ENCODE measurements around the gene VAMP7. TPM values are rescaled to one million over a fixed set of nuclear protein-coding genes. Genes with fewer than 3 reads are reported as not detected.
"Not testable (repeated sequence)": the region's sequence is repeated elsewhere in the genome, so short reads cannot be mapped to it uniquely, and the experiment has no call there.

The VAMP7 gene
- total RNA-seq, 1 experiment from 2014 or later, result 49.6 TPM

- in situ Hi-C loops (cut with HindIII; ENCODE audit: low sequenced_read_pairs), result no loop called here
- no peak for DNase-seq (ENCODE audit: low spot score)
These were observed 15.4 kb downstream of the VAMP7 start for GRCh38 chrX:155896512-155896911.

- in situ Hi-C loops (cut with HindIII; ENCODE audit: low sequenced_read_pairs), result no loop called here
- no peak for DNase-seq (ENCODE audit: low spot score)
These were observed 18.2 kb downstream of the VAMP7 start for GRCh38 chrX:155899366-155899765.

- in situ Hi-C loops (cut with HindIII; ENCODE audit: low sequenced_read_pairs), result no loop called here
- DNase-seq (ENCODE audit: low spot score), result no peak
These were observed 19.6 kb downstream of the VAMP7 start for GRCh38 chrX:155900765-155901164.

GRCh38 chrX:155907661-155908060 is 26.5 kb downstream of the VAMP7 start:
- DNase-seq (ENCODE audit: low spot score); in situ Hi-C loops (cut with HindIII; ENCODE audit: low sequenced_read_pairs): not testable (repeated sequence)

GRCh38 chrX:155923200-155923599 is 42.1 kb downstream of the VAMP7 start:
- in situ Hi-C loops (cut with HindIII; ENCODE audit: low sequenced_read_pairs), result no loop called here
- DNase-seq (ENCODE audit: low spot score), result no peak

- DNase-seq (ENCODE audit: low spot score); in situ Hi-C loops (cut with HindIII; ENCODE audit: low sequenced_read_pairs): not testable (repeated sequence)
These were observed 49.9 kb downstream of the VAMP7 start for GRCh38 chrX:155930852-155931618.

GRCh38 chrX:155938132-155938531 is 57.0 kb downstream of the VAMP7 start:
- DNase-seq (ENCODE audit: low spot score), result no peak
- in situ Hi-C loops (cut with HindIII; ENCODE audit: low sequenced_read_pairs), result no loop called here

GRCh38 chrX:155949098-155949497 is 68.0 kb downstream of the VAMP7 start:
- DNase-seq (ENCODE audit: low spot score), result no peak
- in situ Hi-C loops (cut with HindIII; ENCODE audit: low sequenced_read_pairs), result no loop called here

- in situ Hi-C loops (cut with HindIII; ENCODE audit: low sequenced_read_pairs), result no loop called here
- DNase-seq (ENCODE audit: low spot score), result no peak
These were observed 70.2 kb downstream of the VAMP7 start for GRCh38 chrX:155951237-155951789.

GRCh38 chrX:155953055-155953454 is 71.9 kb downstream of the VAMP7 start:
- in situ Hi-C loops (cut with HindIII; ENCODE audit: low sequenced_read_pairs), result no loop called here
- no peak for DNase-seq (ENCODE audit: low spot score)

GRCh38 chrX:155954793-155955192 is 73.6 kb downstream of the VAMP7 start:
- in situ Hi-C loops (cut with HindIII; ENCODE audit: low sequenced_read_pairs), result no loop called here
- no peak for DNase-seq (ENCODE audit: low spot score)

- in situ Hi-C loops (cut with HindIII; ENCODE audit: low sequenced_read_pairs), result no loop called here
- DNase-seq (ENCODE audit: low spot score), result no peak
These were observed 75.0 kb downstream of the VAMP7 start for GRCh38 chrX:155956099-155956498.

GRCh38 chrX:155956649-155957048 is 75.5 kb downstream of the VAMP7 start:
- in situ Hi-C loops (cut with HindIII; ENCODE audit: low sequenced_read_pairs), result no loop called here
- DNase-seq (ENCODE audit: low spot score), result no peak

- in situ Hi-C loops (cut with HindIII; ENCODE audit: low sequenced_read_pairs), result no loop called here
- no peak for DNase-seq (ENCODE audit: low spot score)
These were observed 76.7 kb downstream of the VAMP7 start for GRCh38 chrX:155957843-155958242.

- in situ Hi-C loops (cut with HindIII; ENCODE audit: low sequenced_read_pairs), result no loop called here
These were observed 78.0 kb downstream of the VAMP7 start for GRCh38 chrX:155959018-155959587.

GRCh38 chrX:155962906-155963305 is 81.8 kb downstream of the VAMP7 start:
- DNase-seq (ENCODE audit: low spot score), result no peak
- in situ Hi-C loops (cut with HindIII; ENCODE audit: low sequenced_read_pairs), result no loop called here

More at GRCh38 chrX:155959018-155959587, 78.0 kb downstream of the VAMP7 start:
- DNase-seq (ENCODE audit: low spot score), result no peak

- in situ Hi-C loops (cut with HindIII; ENCODE audit: low sequenced_read_pairs), result no loop called here
- peak; percentile 15 for DNase-seq (ENCODE audit: low spot score)
These were observed 85.7 kb downstream of the VAMP7 start for GRCh38 chrX:155966876-155967275.

GRCh38 chrX:155967653-155968325 is 86.6 kb downstream of the VAMP7 start:
- DNase-seq (ENCODE audit: low spot score), result no peak
- in situ Hi-C loops (cut with HindIII; ENCODE audit: low sequenced_read_pairs), result no loop called here

- DNase-seq (ENCODE audit: low spot score), result no peak
- in situ Hi-C loops (cut with HindIII; ENCODE audit: low sequenced_read_pairs), result no loop called here
These were observed 87.1 kb downstream of the VAMP7 start for GRCh38 chrX:155968326-155968661.

GRCh38 chrX:155968791-155969190 is 87.6 kb downstream of the VAMP7 start:
- DNase-seq (ENCODE audit: low spot score), result no peak
- in situ Hi-C loops (cut with HindIII; ENCODE audit: low sequenced_read_pairs), result no loop called here
